M059J (cell line): ENCODE data around the gene OR5K4. TPM values are rescaled to one million over a fixed set of nuclear protein-coding genes. Genes with fewer than 3 reads are reported as not detected.
"Not testable (repeated sequence)": the region's sequence is repeated elsewhere in the genome, so short reads cannot be mapped to it uniquely, and the experiment has no call there.

Experiments
- DNase-seq: peaks from one replicate; pipeline ENCODE4 v3.0.0-alpha.2; 2012; ENCODE audit warnings: low read depth
- total RNA-seq: library from RNA; depleted of rRNA; stranded (reverse); fragments of >200 nt; shearing (Covaris generic); gene quantifications from 2 replicates; pipeline ENCODE4 v1.2.3, GENCODE V29; 2014; rRNA removed

Gene OR5K4
- total RNA-seq, 1 experiment from 2014 or later: not detected

DNA sequence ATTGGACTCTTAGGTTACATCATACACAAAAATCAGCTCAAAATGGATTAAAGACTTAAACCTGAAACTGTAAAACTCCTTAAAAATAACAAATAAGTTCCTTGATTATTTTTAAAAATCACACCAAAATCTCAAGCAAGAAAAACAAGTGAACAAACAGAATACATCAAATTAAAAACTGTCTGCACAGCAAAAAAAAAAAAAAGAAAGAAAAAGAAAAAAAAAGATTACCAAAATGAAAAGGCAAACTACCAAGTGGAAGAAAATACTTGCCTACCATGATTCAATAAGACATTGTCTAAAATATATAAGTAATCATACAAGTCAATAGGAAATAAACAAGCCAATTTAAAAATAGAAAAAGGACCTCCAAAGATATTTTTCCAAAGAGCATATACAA is 17.5 kb downstream of the OR5K4 start:
- no peak for DNase-seq

DNA sequence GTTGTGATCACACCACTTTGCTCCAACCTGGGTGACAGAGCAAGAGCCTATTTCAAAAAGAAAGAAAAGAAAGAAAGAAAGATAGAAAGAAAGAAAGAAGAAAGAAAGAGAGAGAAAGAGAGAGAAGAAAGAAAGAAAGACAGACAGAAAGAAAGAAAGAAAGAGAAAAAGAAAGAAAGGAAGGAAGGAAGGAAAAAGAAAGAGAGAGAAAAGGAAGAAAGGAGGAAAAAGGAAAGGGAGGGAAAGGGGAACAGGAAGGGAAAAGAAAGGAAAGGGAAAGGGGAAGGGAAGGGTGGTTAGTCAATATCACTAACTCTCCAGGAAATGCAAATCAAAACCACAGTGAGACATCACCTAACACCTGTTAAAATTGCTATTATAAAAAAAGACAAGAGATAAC is 18.2 kb downstream of the OR5K4 start:
- no peak for DNase-seq

DNA sequence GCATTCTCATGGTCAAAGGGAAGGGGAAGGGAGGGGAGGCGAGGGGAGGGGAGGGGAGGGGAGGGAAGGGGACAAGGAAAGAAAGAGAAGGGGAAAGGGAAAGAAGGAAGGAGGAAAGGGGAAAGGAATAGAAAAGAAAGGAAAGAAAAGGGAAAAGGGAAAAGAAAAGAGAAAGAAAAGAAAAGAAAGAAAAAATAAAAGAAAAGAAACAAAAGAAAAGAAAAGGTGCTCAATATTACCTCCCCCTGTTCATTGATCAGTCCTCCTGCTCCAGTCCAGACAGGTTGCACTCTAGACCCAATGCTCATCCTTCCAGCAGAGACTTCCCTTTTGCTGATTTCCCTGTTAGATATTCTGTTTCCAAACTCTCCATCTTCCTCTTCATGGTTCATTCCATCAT is 18.8 kb downstream of the OR5K4 start:
- DNase-seq: no peak

DNA sequence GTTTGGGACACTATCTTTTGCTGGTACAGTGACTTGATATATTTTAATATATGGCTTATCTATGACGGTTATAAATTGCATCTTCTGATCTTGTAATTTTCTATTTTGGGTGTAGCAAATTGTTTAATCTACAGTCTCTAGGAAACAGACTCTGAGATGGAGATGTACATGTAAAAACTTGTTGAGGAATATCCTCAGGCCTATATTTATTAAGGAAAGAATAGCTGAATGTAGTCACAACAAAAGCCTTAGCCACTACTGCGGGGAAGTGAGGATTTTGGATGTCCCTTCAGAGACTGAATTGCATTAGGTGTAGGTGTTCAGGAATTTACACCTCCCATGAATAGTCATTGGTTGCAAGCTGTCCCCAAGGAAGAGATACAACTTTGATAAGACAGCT is 23.0 kb downstream of the OR5K4 start:
- no peak for DNase-seq

DNA sequence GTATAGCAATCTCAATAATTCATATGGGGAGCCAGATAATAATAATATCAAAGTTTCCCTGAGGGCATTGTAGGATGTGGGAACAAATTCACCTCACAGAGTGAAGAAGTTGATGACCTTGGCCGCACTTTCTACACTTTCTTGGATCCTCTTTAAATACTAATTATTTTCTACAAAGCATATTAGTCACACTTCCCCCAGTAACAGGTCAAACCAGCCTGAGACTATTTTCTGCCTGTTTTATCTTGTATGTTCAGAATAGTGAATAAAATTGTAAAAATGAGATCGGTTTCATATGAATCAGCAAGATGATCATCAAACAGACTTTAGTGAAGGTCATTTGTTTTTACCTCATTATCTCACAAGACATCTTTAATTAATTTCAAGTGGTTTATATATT is 34.5 kb downstream of the OR5K4 start:
- DNase-seq: no peak

DNA sequence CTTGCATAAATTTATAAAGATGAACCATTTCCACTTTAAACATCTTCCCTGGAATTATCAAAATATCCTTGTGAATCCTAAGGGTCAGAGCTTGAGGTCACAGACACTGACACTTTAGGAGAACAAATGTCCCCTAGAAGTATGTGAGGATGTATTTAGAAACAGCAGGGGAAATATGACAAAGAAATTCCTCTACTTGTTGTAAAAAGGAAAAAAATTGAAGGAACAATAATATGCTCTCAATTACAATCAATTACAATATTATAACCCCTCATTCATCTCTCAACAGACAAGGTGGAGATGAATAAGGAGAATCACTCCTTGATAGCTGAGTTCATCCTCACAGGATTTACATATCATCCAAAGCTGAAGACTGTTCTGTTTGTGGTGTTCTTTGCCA is 36.7 kb downstream of the OR5K4 start, which contains the start of gene OR5K3:
Gene OR5K3, plus strand, starts transcription at position 301 of the 400 bp plus-strand sequence. Its CDS starts 0 bp downstream, at position 301.
- DNase-seq: no peak

DNA sequence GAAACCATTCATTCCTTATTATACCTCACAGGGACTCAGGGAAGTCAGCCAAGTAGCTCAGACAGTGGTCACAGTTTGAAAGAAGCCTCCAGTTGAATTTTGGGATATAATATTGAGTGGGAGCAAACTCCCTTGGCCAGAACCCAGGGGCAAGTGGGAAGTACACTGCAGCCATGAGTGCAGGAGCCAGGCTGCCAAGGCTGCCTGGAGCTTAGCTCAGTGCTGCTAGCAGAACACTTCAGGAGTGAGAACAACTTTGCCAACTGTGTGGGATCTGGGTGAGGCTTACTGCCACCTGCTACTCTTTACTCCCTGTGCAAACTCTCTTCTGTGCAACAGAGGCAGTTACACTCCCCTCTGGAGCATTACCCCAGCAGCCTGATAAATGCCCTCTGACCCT is 41.4 kb downstream of the OR5K4 start:
- DNase-seq: no peak

DNA sequence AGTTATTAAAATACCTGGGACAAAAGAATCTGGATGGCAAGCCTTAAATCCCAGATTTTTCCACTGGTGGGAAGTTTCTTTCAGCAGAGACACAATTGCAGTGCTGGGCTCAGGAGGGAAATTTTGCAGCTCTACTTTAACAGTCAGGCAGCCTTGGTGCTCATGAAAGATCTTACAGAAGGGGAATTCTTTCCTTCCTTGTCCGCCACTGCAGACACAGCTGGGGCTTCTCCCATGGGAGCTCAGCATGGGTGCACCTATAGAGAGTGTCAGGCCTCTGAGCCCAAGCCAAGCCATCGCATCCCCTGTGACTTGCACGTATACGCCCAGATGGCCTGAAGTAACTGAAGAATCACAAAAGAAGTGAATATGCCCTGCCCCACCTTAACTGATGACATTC is 42.8 kb downstream of the OR5K4 start:
- not testable (repeated sequence) for DNase-seq

DNA sequence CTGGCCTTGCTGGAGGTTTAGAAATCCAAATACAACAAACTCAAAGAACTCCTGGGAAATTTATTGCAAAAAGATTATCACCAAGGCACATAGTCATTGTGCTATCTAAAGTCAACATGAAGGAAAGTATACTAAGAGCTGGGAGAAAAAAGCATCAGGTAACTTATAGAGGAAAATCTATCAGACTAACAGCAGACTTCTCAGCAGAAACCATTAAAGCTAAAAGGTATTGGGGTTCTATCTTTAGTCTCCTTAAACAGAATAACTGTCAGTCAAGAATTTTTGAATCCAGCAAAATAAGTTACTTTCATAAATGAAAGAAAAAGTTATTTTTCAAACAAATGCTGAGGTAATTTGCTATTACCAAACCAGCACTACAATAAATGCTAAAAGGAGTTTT is 44.9 kb downstream of the OR5K4 start:
- DNase-seq: no peak

DNA sequence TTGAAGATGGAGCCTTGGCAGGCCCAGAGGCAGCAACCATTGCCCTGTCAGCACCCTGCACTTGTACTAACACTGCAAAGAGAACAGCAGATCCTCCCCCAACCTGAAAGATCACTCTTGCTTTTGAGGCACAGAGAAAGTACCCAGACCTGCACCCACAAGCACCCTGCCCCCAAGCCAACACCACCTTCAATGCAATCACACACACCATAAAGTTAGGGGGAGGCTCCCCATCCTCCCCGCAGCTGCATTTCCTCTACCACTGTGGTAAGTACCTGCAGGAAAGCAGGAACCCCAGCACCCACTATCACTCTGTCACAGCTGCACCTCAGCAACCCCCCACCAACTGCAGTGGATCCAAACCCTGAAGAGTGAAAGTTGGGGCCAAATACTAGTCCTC is 48.9 kb downstream of the OR5K4 start:
- DNase-seq: no peak

DNA sequence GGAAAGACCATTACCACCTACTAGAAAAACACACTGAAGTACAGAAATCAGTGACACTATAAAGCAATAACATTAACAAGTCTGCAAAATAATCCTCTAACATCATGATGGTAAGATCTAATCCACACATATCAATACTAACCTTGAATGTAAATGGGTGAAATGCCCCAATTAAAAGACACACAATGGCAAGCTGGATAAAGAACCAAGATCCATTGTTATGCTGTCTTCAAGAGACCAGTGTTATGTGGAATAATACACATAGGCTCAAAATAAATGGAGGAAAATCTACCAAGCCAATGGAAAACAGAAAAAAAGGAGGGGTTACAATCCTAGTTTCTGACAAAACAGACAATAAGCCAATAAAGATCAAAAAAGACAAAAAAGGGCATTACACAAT is 50.4 kb downstream of the OR5K4 start:
- no peak for DNase-seq

Other genes starting within 250 kb of the OR5K4 start
- gene OR5H1, start 223.1 kb upstream of the OR5K4 start, total RNA-seq: not detected in 2 replicates
- gene OR5H14, start 206.4 kb upstream of the OR5K4 start, total RNA-seq: not detected in 2 replicates
- not detected in 2 replicates for gene OR5H15, start 187.2 kb upstream of the OR5K4 start, total RNA-seq
- not detected in 2 replicates for gene OR5H6, start 89.6 kb upstream of the OR5K4 start, total RNA-seq
- gene OR5H2, start 71.3 kb upstream of the OR5K4 start, total RNA-seq: not detected in 2 replicates
- gene OR5K3, start 36.8 kb downstream of the OR5K4 start, total RNA-seq: not detected in 2 replicates
- gene OR5K1, start 109.3 kb downstream of the OR5K4 start, total RNA-seq: not detected in 2 replicates
- not detected in 2 replicates for gene OR5K2, start 143.8 kb downstream of the OR5K4 start, total RNA-seq
- gene CLDND1, start 169.0 kb downstream of the OR5K4 start, total RNA-seq: 269 and 350 TPM in 2 replicates
- gene GPR15, start 178.1 kb downstream of the OR5K4 start, total RNA-seq: 27.8 and 41.3 TPM in 2 replicates
- 68.9 and 94.6 TPM in 2 replicates for gene CPOX, start 239.8 kb downstream of the OR5K4 start, total RNA-seq